HepG2 (cell line): Measurements from ENCODE around the gene CCBE1. TPM values are rescaled to one million over a fixed set of nuclear protein-coding genes. Genes with fewer than 3 reads are reported as not detected.

Source experiments
- ASH2L ChIP-seq: fragments of 300-600, 200-600 bp; sonication (generic); IDR thresholded peaks from 2 replicates; pipeline ENCODE4 v1.7.0; 2017; ENCODE audit warnings: low read depth, mild to moderate bottlenecking, moderate library complexity, mixed read lengths, low read length; ENCODE audit not compliant: insufficient read length
- GABPA ChIP-seq, 2 experiments: IDR thresholded peaks; 2 replicates each; pipeline ENCODE4 v1.6.1; 2011 to 2016; ENCODE audit warnings: low read depth in 2 of 2, low read length in 1 of 2, missing biosample characterization in 1 of 2, missing genetic modification characterization in 1 of 2
- KLF12 ChIP-seq: sonication (generic); formaldehyde crosslinking; IDR thresholded peaks from 2 replicates; pipeline ENCODE4 v1.4.0; 2020; ENCODE audit warnings: missing genetic modification reagents, borderline replicate concordance
- MEF2D ChIP-seq: sonication (generic); formaldehyde crosslinking; IDR thresholded peaks from 2 replicates; pipeline ENCODE4 v1.5.1; 2020; ENCODE audit warnings: mild to moderate bottlenecking, missing genetic modification reagents
- PHF5A ChIP-seq: IDR thresholded peaks from one replicate; pipeline ENCODE4 v1.6.1; 2018; ENCODE audit warnings: low read depth, missing genetic modification reagents; ENCODE audit not compliant: unreplicated experiment
- PITX1 ChIP-seq: sonication (generic); formaldehyde crosslinking; IDR thresholded peaks from 2 replicates; pipeline ENCODE4 v1.5.1; 2020; ENCODE audit warnings: mild to moderate bottlenecking, missing genetic modification reagents
- TCF7L2 ChIP-seq: IDR thresholded peaks from 2 replicates; pipeline ENCODE4 v1.6.1; 2011; ENCODE audit warnings: mild to moderate bottlenecking, low read depth, low read length, moderate library complexity
- TEAD3 ChIP-seq: optimal IDR thresholded peaks from 2 replicates; pipeline ENCODE3; 2016; ENCODE audit warnings: borderline replicate concordance
- ZNF274 ChIP-seq: sonication (generic); formaldehyde crosslinking; IDR thresholded peaks from 2 replicates; pipeline ENCODE4 v1.5.1; 2020; ENCODE audit warnings: mild to moderate bottlenecking, missing genetic modification reagents
- ZNF333 ChIP-seq: sonication (generic); formaldehyde crosslinking; IDR thresholded peaks from 2 replicates; pipeline ENCODE4 v1.4.0; 2020; ENCODE audit warnings: mild to moderate bottlenecking, missing genetic modification reagents, borderline replicate concordance
- ZNF709 ChIP-seq: sonication (generic); formaldehyde crosslinking; IDR thresholded peaks from 2 replicates; pipeline ENCODE4 v1.5.0; 2020; ENCODE audit warnings: mild to moderate bottlenecking, missing genetic modification reagents
- polyA plus RNA-seq, 8 experiments: library from polyadenylated mRNA; depleted of rRNA in 3 of 8; stranded (reverse) in 7 of 8; unstranded in 1 of 8; fragments of >200 nt; fragmentation: Illumina TruSeq in 4 of 8; extraction: Trizol in 4 of 8; gene quantifications; 2 replicates each; pipeline versions ENCODE4 v1.2.1 to v1.2.3, GENCODE V29; 2011 to 2016; ENCODE audit warnings: low read depth in 4 of 8, missing spikeins in 1 of 8, mixed read lengths in 1 of 8; ENCODE audit not compliant: insufficient read depth in 1 of 8
- total RNA-seq, 5 experiments: library from RNA; depleted of rRNA; stranded (reverse); fragments of >200 nt; fragmentation: Illumina TruSeq; extraction: Trizol; gene quantifications; 2 replicates each; pipeline ENCODE4 v1.2.3, GENCODE V29; 2016; ENCODE audit warnings: low read depth in 1 of 5
- TF ChIP-seq, protein P1 (sequence below): sonication (generic); formaldehyde crosslinking; IDR thresholded peaks from 2 replicates; pipeline ENCODE4 v1.5.0; 2020; ENCODE audit warnings: mild to moderate bottlenecking, missing genetic modification reagents, borderline replicate concordance
- TF ChIP-seq, protein P2 (sequence below): sonication (generic); formaldehyde crosslinking; IDR thresholded peaks from 2 replicates; pipeline ENCODE4 v1.5.0; 2020; ENCODE audit warnings: mild to moderate bottlenecking, missing genetic modification reagents, borderline replicate concordance
- TF ChIP-seq, protein P3 (sequence below): sonication (generic); formaldehyde crosslinking; IDR thresholded peaks from 2 replicates; pipeline ENCODE4 v1.4.0; 2020; ENCODE audit warnings: mild to moderate bottlenecking, low read depth, missing genetic modification reagents

The CCBE1 gene
- total and polyA plus RNA-seq, 2 of the 13 experiments (the other 11 are each of a cell fraction or from before 2014, with no cell fraction given): not detected

GRCh38 chr18:59516356-59517155, 180.7 kb downstream of the CCBE1 start (continued):
- TF ChIP-seq, protein P1, sequence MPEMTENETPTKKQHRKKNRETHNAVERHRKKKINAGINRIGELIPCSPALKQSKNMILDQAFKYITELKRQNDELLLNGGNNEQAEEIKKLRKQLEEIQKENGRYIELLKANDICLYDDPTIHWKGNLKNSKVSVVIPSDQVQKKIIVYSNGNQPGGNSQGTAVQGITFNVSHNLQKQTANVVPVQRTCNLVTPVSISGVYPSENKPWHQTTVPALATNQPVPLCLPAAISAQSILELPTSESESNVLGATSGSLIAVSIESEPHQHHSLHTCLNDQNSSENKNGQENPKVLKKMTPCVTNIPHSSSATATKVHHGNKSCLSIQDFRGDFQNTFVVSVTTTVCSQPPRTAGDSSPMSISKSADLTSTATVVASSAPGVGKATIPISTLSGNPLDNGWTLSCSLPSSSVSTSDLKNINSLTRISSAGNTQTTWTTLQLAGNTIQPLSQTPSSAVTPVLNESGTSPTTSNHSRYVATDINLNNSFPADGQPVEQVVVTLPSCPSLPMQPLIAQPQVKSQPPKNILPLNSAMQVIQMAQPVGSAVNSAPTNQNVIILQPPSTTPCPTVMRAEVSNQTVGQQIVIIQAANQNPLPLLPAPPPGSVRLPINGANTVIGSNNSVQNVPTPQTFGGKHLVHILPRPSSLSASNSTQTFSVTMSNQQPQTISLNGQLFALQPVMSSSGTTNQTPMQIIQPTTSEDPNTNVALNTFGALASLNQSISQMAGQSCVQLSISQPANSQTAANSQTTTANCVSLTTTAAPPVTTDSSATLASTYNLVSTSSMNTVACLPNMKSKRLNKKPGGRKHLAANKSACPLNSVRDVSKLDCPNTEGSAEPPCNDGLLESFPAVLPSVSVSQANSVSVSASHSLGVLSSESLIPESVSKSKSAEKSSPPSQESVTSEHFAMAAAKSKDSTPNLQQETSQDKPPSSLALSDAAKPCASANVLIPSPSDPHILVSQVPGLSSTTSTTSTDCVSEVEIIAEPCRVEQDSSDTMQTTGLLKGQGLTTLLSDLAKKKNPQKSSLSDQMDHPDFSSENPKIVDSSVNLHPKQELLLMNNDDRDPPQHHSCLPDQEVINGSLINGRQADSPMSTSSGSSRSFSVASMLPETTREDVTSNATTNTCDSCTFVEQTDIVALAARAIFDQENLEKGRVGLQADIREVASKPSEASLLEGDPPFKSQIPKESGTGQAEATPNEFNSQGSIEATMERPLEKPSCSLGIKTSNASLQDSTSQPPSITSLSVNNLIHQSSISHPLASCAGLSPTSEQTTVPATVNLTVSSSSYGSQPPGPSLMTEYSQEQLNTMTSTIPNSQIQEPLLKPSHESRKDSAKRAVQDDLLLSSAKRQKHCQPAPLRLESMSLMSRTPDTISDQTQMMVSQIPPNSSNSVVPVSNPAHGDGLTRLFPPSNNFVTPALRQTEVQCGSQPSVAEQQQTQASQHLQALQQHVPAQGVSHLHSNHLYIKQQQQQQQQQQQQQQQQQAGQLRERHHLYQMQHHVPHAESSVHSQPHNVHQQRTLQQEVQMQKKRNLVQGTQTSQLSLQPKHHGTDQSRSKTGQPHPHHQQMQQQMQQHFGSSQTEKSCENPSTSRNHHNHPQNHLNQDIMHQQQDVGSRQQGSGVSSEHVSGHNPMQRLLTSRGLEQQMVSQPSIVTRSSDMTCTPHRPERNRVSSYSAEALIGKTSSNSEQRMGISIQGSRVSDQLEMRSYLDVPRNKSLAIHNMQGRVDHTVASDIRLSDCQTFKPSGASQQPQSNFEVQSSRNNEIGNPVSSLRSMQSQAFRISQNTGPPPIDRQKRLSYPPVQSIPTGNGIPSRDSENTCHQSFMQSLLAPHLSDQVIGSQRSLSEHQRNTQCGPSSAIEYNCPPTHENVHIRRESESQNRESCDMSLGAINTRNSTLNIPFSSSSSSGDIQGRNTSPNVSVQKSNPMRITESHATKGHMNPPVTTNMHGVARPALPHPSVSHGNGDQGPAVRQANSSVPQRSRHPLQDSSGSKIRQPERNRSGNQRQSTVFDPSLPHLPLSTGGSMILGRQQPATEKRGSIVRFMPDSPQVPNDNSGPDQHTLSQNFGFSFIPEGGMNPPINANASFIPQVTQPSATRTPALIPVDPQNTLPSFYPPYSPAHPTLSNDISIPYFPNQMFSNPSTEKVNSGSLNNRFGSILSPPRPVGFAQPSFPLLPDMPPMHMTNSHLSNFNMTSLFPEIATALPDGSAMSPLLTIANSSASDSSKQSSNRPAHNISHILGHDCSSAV (CRISPR knock-in tag): no peak
- TF ChIP-seq GABPA (IDR thresholded peaks at IDR 0.05; ENCODE audit: low read depth, low read length) (no peak), GABPA (CRISPR knock-in tag; IDR thresholded peaks at IDR 0.05; ENCODE audit: low read depth) (no peak), TEAD3 (CRISPR knock-in tag) (peak; percentile 98), KLF12 (no peak), ZNF274 (CRISPR knock-in tag) (no peak), ASH2L (peak; percentile 61), MEF2D (CRISPR knock-in tag) (peak; percentile 66; the same call in 1 of the 2 replicates), ZNF709 (CRISPR knock-in tag) (no peak), PHF5A (peak; percentile 68), PITX1 (0 out of 2 replicates have a peak, but pooled peaks have one; percentile 34), TCF7L2 (no peak), ZNF333 (CRISPR knock-in tag) (no peak)
- TF ChIP-seq, protein P2, sequence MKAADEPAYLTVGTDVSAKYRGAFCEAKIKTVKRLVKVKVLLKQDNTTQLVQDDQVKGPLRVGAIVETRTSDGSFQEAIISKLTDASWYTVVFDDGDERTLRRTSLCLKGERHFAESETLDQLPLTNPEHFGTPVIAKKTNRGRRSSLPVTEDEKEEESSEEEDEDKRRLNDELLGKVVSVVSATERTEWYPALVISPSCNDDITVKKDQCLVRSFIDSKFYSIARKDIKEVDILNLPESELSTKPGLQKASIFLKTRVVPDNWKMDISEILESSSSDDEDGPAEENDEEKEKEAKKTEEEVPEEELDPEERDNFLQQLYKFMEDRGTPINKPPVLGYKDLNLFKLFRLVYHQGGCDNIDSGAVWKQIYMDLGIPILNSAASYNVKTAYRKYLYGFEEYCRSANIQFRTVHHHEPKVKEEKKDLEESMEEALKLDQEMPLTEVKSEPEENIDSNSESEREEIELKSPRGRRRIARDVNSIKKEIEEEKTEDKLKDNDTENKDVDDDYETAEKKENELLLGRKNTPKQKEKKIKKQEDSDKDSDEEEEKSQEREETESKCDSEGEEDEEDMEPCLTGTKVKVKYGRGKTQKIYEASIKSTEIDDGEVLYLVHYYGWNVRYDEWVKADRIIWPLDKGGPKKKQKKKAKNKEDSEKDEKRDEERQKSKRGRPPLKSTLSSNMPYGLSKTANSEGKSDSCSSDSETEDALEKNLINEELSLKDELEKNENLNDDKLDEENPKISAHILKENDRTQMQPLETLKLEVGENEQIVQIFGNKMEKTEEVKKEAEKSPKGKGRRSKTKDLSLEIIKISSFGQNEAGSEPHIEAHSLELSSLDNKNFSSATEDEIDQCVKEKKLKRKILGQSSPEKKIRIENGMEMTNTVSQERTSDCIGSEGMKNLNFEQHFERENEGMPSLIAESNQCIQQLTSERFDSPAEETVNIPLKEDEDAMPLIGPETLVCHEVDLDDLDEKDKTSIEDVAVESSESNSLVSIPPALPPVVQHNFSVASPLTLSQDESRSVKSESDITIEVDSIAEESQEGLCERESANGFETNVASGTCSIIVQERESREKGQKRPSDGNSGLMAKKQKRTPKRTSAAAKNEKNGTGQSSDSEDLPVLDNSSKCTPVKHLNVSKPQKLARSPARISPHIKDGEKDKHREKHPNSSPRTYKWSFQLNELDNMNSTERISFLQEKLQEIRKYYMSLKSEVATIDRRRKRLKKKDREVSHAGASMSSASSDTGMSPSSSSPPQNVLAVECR (CRISPR knock-in tag): peak; percentile 24; the same call in 1 of the 2 replicates
- TF ChIP-seq, protein P3, sequence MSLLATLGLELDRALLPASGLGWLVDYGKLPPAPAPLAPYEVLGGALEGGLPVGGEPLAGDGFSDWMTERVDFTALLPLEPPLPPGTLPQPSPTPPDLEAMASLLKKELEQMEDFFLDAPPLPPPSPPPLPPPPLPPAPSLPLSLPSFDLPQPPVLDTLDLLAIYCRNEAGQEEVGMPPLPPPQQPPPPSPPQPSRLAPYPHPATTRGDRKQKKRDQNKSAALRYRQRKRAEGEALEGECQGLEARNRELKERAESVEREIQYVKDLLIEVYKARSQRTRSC (CRISPR knock-in tag): no peak; the same call in 1 of the 2 replicates
